GM18498 (cell line): ENCODE data around the gene WDTC1.

Experiments
- ATAC-seq: cut with Tn5 transposase; IDR thresholded peaks from one replicate; pipeline ENCODE4 v1.9.1; 2021; ENCODE audit warnings: mild to moderate bottlenecking, moderate library complexity; ENCODE audit not compliant: unreplicated experiment

The WDTC1 gene

DNA sequence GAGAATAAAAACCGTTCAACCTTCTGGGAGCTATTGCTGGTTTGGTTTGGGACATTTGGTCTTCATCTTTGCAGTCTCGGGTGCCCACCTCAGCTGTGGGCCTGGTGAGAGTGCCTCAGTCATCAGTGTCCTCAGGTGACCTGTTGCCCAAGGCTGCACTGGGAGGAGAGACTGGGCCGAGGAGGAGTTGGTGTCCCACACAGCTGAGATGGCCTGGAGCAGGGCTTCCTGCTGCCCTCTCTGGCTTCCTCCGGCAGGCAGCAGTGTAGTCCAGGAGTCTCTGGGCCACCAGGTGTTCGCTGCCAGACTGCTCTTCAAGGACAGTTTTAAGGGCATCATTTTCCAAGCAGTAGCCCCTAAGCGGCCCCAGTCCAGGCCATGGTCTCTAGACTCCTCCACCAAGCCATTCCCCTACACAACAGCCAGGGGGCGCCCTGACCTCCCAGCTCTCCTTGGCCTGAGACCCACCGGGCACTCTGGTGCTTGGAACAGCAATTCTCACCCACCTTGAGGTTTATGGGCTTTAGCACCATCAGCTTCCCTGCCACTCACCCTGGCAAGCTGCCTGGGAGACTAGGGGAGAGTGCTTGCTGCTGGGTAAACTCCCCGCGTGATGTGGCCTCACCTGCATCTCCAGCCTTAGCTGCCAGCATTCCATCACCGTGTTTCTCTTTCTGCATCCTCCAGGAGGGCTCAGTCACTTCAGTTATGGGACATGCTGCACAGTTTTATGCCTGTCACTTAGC lies 98.3 kb downstream of the WDTC1 start:
- ATAC-seq: no peak

DNA sequence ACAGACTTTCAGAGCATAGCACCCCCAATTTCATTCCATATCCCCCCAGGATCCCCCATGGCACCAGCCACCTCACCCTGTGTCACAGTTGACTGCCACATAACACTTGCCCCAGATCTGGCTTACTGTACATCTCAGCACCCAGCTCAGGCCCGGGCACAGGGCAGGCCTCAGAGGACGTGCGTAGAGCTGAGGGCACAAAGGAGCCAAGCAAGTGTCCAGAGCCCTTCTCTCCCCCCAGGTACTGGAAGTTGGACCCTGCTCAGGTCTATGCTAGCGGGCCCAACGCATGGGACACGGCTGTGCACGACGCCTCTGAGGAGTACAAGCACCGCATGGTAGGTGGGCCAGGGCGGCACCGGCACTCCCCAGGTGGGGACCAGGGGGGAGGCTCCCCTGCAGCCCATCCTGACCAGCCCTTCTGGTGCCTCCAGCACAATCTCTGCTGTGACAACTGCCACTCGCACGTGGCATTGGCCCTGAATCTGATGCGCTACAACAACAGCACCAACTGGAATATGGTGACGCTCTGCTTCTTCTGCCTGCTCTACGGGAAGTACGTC lies 99.4 kb downstream of the WDTC1 start:
- ATAC-seq: no peak

DNA sequence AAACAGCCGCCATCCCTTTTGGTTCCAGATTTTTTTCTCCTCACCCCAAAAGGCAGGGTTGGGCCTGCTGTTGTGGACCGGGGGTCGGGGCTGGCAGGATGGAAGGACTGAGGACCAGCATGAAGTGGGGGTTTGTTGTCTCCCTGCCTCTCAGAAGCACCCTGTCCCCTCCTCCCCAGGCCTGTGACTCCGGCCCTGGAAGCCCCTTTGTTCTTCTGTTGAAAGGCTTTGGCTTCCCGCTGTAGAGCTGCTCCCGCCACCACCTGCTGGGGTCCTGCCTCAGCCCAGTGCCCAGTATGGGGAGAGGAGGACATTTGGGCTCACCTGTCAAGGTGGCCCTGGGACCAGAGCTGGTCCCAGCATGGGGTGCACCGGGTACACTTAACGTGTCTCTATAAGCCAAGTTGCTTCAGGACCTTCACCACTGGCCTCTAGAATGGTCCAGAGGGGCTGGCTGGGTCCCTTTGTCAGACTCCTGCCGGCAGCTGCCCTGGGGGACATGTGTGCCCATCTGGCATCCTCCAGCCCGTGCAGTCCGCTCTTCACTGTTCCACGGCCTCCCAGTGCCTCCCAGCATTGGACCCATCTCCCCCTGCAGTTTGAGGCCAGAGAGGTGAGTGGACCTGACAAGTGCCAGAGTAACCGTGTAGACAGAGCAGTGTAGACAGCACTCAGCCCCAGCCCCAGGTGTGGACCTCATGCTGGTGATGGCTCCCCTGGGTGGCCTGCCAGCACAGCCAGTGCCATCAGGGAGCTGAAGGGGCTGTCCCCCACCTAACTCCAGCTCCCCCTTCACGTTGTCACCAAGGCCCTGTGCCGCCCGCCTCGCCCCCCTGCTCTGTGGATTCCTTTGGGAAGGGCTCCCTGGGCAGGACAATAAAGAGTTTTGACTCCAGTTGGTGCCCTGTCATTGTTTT lies 101.3 kb downstream of the WDTC1 start:
- ATAC-seq: no peak

DNA sequence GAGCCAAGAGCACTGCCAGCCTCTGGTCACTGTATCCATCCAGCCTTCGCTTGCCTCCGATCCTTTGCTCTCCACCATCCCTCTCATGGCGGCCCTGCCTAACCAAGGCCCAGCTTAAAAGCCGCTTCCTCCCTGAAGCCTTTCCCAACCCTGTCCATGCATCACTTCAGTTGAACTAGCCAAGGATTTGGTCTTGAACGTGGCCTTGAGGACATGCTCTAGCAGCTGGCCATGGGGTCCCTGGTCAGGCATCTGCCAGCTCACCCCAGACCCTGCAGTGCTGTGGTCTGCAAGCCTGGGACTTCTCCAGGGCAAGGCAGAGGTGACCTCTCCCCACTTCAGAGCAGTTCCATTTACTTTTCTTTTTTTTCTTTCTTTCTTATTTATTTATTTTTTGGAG lies 102.3 kb downstream of the WDTC1 start:
- ATAC-seq: no peak

DNA sequence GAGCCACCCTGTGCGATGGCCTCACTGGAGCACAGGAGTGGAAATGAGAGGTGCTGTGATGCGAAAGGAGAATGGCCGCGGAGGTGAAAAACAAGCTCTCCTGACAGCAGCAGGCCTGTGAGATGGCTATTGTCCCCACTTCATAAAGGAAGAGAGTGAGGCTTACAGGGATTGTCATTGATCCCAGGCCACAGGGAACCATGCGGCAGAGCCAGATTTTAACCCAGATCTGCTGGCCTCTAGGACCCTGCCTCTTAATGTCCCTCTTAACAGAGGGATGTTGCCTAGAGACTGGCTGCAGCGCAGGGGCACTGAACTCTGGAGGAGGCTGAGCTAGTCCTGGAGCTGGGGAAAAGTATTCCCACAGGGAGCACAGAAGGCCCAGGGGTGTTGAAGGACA lies 104.3 kb downstream of the WDTC1 start:
- ATAC-seq: no peak

DNA sequence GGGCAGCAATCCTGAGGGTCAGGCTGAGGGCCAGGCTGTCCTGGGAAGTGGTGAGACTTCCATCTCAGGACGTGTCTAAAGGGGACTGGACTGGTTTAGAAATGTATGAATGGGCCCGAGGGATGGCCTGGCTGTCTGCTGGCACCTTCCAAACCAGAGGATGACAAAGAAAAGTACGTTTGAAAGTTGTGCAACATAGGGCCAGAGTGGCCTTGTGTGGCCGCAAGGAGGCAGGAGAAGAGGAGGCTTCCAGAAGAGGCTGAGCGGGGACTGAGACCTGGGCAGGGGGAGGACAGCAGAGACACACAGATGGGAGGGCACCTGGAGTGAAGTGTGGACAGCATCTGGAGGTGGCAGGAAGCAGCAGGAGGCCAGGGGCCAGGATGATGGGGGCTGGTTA lies 104.8 kb downstream of the WDTC1 start:
- ATAC-seq: no peak

DNA sequence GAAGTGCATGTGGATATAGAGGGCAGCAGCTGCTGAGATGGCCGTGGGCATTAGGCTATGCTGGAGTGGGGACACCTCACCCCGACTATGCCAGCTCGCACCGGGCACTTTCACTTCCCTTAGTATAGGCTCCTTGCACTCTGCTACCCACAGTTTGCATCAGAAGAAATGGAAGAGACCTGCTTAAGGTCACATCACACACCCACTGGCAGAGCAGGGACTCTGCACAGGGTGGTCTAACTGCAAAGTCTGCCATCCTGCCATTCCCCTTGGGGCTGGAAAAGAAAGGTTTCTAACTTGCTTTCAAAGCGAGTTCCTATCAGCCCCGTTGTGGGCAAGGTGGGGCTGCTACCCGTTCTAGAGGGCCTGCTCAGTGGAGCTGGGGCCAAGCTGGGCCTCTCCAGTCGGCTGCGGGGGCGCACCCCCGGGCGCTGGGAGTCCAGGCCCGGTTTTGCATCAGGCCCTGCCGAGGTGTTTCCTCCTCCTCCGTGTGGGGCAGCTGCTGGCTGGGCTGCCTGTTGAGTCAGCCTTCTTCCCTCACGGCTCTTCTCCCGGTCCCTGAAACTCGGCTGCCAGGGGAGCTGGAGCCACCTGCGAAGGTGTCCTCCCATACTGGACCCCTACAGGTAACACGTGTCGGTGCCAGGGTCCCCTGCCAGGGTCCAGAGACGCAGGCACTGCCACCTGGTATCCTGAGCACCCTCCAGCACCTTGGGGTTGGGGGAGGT lies 107.3 kb downstream of the WDTC1 start, which contains the start of gene SYTL1:
SYTL1 (plus strand) TSS at position 498 of the 728 bp plus-strand sequence. CDS start 3,313 bp downstream, outside the sequence.
- peak; percentile 57 for ATAC-seq

DNA sequence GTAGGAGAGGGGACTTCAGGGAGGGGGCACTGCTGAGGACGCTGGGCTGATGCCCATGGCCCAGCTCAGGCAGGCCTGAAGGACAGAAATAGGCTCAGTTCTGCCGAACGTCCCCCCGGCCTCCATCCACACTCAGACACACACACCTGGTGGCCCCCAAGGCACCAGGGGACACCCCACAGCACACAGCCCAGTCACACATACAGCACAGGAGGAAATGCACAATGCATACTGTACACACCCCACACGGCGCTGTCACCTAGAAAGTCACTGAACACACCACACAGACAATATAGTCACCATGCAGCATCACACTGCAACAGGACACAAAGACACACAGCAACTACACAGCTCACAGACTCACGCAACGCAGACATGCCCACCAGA lies 108.0 kb downstream of the WDTC1 start:
- no peak for ATAC-seq

DNA sequence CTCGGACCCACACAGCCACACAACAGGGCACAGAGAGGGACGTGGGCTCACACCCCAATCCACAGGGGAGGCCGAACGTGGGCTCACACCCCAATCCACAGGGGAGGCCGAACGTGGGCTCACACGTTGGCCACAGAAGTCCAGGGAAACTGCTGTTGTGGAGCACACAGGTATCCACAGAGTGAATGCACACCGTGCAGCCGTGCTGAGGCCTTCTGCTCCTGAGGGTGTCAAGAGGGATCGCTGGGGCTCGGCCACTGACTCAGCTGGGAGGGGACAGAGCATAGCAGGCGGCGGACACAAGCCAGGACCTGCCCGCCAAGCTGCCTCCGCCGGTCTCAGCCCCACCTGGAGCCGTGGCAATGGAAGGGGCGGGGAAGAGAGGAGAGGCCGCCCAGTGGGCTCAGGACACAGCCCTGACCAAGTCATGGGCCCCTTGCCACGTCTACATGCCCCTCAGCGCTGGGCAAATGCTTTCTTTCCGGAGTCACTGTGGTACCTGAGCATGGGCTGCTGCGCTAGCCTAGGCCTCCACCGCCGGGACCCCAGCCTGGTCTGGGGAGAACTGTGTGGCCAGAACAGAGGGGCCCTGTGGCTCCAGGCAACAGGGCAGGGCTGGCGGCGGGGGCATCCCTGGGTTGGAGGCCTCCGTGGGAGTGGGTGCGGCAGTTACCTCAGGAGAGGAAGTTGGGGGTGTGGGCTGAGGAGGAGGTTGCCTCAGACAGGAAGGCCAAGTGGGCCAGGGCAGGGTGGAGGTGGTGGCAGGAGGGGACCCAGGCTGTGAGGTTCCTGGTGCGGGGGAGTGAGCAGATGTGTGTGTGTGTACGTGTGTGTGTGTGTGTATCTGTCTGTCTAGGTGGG lies 108.6 kb downstream of the WDTC1 start:
- peak; percentile 36 for ATAC-seq

DNA sequence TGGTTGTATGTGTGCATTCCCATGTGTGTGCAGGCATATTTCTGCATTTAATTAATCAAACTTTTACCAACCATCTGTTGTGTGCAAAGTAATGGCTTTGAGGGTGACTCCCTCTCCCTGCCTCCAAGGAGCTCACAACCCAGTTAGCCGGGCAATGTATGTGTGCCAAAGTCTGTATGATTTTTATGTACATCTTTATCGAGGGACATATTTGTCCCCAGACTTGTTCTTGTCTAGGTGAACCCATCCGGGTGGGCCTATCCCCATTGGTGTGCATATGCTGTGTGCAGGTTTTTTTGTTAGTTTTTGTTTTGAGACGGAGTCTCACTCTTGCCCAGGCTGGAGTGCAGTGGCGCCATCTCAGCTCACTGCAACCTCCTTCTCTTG lies 109.2 kb downstream of the WDTC1 start:
- no peak for ATAC-seq

DNA sequence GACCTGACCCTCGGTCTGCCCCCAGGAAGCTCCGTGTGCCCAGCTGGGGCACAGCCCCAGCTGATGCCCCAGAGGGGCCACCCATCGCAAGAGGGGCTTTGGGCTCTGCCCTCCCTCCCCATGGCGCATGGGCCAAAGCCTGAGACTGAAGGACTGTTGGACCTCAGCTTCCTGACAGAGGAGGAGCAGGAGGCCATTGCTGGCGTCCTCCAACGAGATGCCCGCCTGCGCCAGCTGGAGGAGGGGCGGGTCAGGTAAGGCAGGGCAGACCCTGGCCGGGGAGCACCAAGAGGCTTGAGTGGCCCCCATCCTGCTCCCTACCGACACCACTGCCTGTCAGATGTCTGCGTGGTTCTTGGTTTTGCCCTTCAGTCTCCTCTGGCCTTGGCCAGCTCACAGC lies 110.8 kb downstream of the WDTC1 start:
- no peak for ATAC-seq

DNA sequence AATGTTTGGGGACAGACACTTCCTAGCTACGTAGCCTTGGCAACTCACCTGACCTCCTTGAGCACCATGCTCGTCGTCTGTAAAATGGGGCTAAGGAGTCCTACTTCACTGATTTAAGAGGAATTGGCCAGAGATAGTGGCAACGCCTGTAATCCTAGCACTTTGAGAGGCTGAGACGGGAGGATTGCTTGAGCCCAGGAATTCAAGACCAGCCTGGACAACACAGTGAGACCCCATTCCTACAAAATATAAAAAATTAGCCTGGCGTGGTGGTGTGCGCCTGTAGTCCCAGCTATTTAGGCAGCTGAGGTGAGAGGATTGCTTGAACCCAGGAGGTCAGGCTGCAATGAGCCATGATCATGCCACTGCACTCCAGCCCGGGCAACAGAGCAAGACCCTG lies 111.9 kb downstream of the WDTC1 start:
- ATAC-seq: no peak

DNA sequence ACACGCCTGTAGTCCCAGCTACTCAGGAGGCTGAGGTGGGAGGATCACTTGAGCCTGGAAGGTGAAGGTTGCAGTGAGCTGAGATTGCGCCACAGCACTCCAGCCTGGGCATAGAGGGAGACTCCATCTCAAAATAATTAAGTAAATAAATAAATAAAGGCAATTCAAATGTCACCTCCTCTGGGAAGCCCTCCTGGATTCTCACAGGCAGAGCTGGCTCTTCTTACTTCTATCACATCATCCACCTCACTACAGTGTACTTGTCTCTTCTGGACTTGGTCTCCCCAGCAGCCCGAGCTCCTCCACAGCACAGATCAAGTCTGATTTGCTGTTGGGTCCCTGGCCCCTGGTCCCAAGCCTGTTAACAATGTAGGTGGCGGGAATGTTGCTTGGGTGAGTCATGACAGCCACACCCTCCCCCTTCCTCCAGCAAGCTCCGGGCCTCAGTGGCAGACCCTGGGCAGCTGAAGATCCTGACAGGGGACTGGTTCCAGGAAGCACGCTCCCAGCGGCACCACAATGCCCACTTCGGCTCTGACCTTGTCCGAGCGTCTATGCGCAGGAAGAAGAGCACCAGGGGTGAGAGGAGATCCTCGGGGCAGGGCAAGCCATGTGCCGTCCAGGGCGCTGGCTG lies 112.7 kb downstream of the WDTC1 start:
- no peak for ATAC-seq

DNA sequence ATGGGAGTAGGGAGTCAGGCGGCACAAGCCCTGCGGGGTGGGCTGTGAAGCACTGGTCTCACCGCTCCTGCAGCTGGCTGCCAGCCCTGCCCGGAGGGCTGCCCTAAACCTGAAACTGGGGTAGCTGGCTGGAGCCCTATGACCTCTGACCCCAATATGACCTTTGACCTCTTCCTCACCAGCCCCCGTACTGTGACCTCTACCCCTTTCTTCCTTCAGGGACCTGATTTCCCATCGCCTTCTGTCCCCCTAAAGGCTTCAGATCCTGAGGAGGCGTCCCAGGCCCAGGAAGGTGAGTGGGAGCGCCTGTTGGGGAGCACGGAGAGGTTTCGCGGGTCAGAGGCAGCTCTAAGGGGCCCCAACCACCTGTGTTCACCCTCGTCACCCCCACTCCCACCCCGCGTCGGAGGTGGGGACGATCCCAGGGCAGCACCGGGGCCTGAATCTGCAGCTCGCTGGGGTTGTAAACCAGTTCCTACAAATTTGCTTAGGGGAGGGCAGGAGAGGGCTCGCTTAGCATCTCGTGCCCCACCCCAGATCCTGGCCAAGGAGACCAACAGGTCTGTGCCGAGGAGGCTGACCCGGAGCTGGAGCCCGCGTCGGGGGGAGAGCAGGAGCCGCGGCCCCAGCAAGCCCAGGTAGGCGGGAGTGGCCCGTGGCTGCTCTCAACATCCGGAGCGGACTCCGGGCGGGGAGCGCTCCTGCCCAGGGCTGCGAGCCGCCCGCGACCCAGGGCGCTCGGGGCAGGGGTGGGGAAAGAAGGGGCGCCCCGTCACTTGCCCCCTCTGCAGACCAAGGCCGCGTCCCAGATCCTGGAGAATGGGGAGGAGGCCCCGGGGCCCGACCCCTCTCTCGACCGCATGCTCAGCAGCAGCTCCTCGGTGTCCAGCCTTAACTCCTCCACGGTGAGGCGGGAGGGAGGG lies 114.7 kb downstream of the WDTC1 start:
- ATAC-seq: no peak

DNA sequence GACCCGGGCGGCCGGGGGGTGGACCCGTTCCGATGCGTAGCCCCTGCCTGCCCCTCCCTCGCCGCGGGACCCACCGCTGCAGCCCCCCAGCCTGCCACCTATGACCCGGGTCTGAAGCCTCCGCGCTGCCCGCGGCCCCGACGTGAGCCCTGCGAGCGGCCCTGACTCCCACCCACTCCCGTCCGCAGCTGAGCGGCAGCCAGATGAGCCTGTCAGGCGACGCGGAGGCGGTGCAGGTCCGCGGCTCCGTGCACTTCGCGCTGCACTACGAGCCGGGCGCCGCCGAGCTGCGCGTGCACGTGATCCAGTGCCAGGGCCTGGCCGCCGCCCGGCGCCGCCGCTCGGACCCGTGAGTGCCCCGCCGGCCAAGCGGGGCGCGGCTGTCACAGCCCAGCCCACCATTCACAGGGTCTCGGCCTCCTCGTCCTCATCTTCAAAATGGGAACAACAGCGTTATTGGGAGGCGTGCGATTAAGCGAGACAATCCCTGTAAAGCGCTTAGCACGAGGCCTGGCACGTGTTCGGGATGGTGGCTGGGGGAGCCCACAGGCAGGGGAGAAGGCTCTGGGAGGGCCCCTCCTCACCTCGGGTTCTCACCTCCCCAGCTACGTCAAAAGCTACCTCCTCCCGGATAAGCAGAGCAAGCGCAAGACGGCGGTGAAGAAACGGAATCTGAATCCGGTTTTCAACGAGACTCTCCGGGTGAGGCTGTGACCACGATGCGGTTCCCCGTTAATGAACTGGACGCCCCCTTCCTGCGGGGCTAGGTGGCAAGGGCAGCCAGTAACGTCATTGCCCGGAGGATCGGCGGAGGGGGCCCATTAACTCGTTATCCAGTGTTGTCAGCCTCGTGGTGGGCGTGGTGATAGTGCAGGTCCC lies 115.6 kb downstream of the WDTC1 start:
- no peak for ATAC-seq

DNA sequence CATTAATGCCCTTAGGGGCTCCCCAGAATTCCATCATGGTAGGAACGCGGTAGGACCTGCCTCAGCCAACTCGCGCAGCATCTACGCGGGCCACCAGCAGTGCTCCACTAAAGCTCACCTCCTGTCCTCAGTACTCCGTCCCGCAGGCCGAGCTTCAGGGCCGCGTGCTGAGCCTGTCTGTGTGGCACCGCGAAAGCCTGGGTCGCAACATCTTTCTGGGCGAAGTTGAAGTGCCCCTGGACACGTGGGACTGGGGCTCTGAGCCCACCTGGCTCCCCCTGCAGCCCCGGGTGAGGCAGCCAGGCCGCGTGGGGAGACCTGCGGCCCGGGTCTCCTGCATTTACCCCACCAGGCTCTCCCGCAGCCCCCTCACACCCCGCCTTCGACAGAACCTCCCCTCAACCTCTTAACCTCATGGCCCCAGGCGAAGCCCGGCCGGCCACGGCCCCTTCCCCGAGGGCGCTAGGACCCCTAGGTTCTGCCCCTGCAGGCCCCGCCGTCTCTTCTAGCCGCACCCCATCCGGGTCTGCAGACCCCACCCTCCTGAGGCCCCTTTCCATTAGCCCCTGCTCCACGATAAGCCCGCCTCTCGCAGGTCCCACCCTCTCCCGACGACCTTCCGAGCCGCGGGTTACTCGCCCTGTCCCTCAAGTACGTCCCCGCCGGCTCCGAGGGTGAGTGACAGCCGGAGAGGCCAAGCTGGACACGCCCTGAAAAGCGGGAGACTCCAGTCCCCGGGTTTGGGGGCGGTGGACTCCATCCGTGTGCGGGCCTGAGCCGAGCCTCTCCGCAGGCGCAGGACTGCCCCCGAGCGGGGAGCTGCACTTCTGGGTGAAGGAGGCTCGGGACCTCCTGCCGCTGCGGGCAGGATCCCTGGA lies 116.5 kb downstream of the WDTC1 start:
- no peak for ATAC-seq
